K562 (cell line): ENCODE results near the gene HSPA4L. TPM values are rescaled to one million over a fixed set of nuclear protein-coding genes. Genes with fewer than 3 reads are reported as not detected.
A peak's percentile ranks its signal among the peaks of the same experiment; 100 is the strongest.

Experiments
- ATF7 ChIP-seq: fragments of 450-650 bp; IDR thresholded peaks from 2 replicates; pipeline ENCODE4 v1.7.1; 2014; ENCODE audit warnings: mild to moderate bottlenecking, moderate library complexity
- BCLAF1 ChIP-seq, 2 experiments: fragments of 450-650 bp in 1 of 2; IDR thresholded peaks; 2 replicates each; pipeline ENCODE4 v1.6.1; 2011 to 2017; ENCODE audit warnings: low read depth in 2 of 2, antibody characterized with exemption in 1 of 2, borderline replicate concordance in 1 of 2, low read length in 1 of 2, mild to moderate bottlenecking in 1 of 2, mixed read lengths in 1 of 2; ENCODE audit not compliant: control insufficient read depth in 1 of 2
- CREM ChIP-seq: IDR thresholded peaks from 2 replicates; pipeline ENCODE4 v1.6.1; 2014; ENCODE audit warnings: antibody characterized with exemption, low read depth
- DMBX1 ChIP-seq: fragments of 250-450 bp; sonication (Bioruptor Pico); IDR thresholded peaks from 2 replicates; pipeline ENCODE4 v1.8.0; 2022; ENCODE audit warnings: inconsistent platforms, mild to moderate bottlenecking, moderate library complexity, borderline replicate concordance
- EWSR1 ChIP-seq: fragments of 450-650 bp; IDR thresholded peaks from 2 replicates; pipeline ENCODE4 v1.6.1; 2018; ENCODE audit warnings: borderline replicate concordance, mild to moderate bottlenecking, low read depth, moderate library complexity; ENCODE audit not compliant: partially characterized antibody
- HNRNPL ChIP-seq: fragments of 200-400 bp; formaldehyde crosslinking; IDR thresholded peaks from 2 replicates; pipeline ENCODE4 v1.6.1; 2017; ENCODE audit warnings: low read depth, mild to moderate bottlenecking, low read length
- MAZ ChIP-seq, 2 experiments: fragments of 450-650 bp in 1 of 2; sonication (generic) in 1 of 2; formaldehyde crosslinking; IDR thresholded peaks in 1 of 2; conservative IDR thresholded peaks in 1 of 2; 2 replicates each; pipeline versions ENCODE4 v1.4.0 to v1.5.0; 2020; ENCODE audit warnings: mild to moderate bottlenecking in 1 of 2, missing genetic modification reagents in 1 of 2
- NR2C1 ChIP-seq, 2 experiments: fragments of 450-650 bp; IDR thresholded peaks; 2 replicates each; pipeline ENCODE4 v1.6.1; 2017; ENCODE audit warnings: mild to moderate bottlenecking in 2 of 2, antibody characterized with exemption in 1 of 2, inconsistent platforms in 1 of 2, missing compliant biosample characterization in 1 of 2, missing genetic modification characterization in 1 of 2
- PHB ChIP-seq: fragments of 250-450 bp; sonication (Bioruptor Pico); IDR thresholded peaks from 2 replicates; pipeline ENCODE4 v1.5.0; 2021
- PKNOX1 ChIP-seq: fragments of 450-650 bp; IDR thresholded peaks from 2 replicates; pipeline ENCODE4 v1.6.1; 2016
- PREB ChIP-seq: sonication (generic); formaldehyde crosslinking; IDR thresholded peaks from 2 replicates; pipeline ENCODE4 v1.8.1; 2023; ENCODE audit warnings: mild to moderate bottlenecking, missing genetic modification reagents
- STAG1 ChIP-seq: sonication (generic); formaldehyde crosslinking; IDR thresholded peaks from 2 replicates; pipeline ENCODE4 v1.5.0; 2020; ENCODE audit warnings: missing genetic modification reagents, borderline replicate concordance
- TCFL5 ChIP-seq: fragments of 250-450 bp; sonication (Bioruptor Pico); conservative IDR thresholded peaks from 2 replicates; pipeline ENCODE4 v1.6.1; 2021; ENCODE audit warnings: mild to moderate bottlenecking, moderate library complexity, matching md5 sums
- TSHZ1 ChIP-seq: fragments of 250-450 bp; sonication (Bioruptor Pico); IDR thresholded peaks from 2 replicates; pipeline ENCODE4 v1.4.0; 2020; ENCODE audit warnings: mild to moderate bottlenecking, moderate library complexity
- ZNF212 ChIP-seq: fragments of 450-650 bp; formaldehyde crosslinking; IDR thresholded peaks from 2 replicates; pipeline ENCODE4 v1.4.0; 2020; ENCODE audit warnings: mild to moderate bottlenecking
- ZNF347 ChIP-seq: fragments of 450-650 bp; formaldehyde crosslinking; IDR thresholded peaks from 2 replicates; pipeline ENCODE4 v1.4.0; 2020; ENCODE audit warnings: low read depth, mild to moderate bottlenecking, moderate library complexity
- polyA plus RNA-seq, 8 experiments: library from polyadenylated mRNA; depleted of rRNA in 4 of 8; stranded (reverse) in 5 of 8; unstranded in 3 of 8; fragments of >200 nt; fragmentation: Nextera tagmentation in 2 of 8; fragmentation: Illumina TruSeq in 1 of 8; extraction: Ambion mirVana in 2 of 8; extraction: Trizol in 1 of 8; gene quantifications; 2 replicates each; pipeline versions ENCODE4 v1.2.1 to v1.2.3, GENCODE V29; 2011 to 2014; ENCODE audit warnings: inconsistent platforms in 1 of 8, missing spikeins in 1 of 8
- total RNA-seq, 7 experiments: library from RNA; depleted of rRNA in 6 of 7; stranded (reverse); fragments of >200 nt in 6 of 7; fragmentation: Illumina TruSeq in 2 of 7; extraction: Trizol in 2 of 7; gene quantifications; 2 replicates each; pipeline versions ENCODE4 v1.2.1 to v1.2.3, GENCODE V29; 2011 to 2021; ENCODE audit warnings: low replicate concordance in 1 of 7

Gene HSPA4L
- total and polyA plus RNA-seq, 9 of the 15 experiments (the other 6 are each of a cell fraction or from before 2014, with no cell fraction given): 12.3 to 37.0 (median 21.7) TPM

GRCh38 chr4:127880763-127881562, 98.8 kb downstream of the HSPA4L start, which contains the start of gene PLK4 (continued):
- TF ChIP-seq ATF7 (peak; percentile 97), PKNOX1 (peak; percentile 31; the same call in 1 of the 2 replicates), PHB (no peak), BCLAF1 (IDR thresholded peaks at IDR 0.05; ENCODE audit: borderline replicate concordance in 1 of 2, control insufficient read depth in 1 of 2, low read depth in 2 of 2, low read length in 1 of 2) (no peak; a peak in 1 of 4 replicates), STAG1 (CRISPR knock-in tag) (no peak), ZNF347 (CRISPR knock-in tag) (no peak), TSHZ1 (CRISPR knock-in tag) (no peak), DMBX1 (CRISPR knock-in tag) (no peak), HNRNPL (no peak), TCFL5 (CRISPR knock-in tag) (no peak), EWSR1 (no peak), NR2C1 (IDR thresholded peaks at IDR 0.05) (peak; percentile 33; the same call in 1 of the 2 replicates), NR2C1 (tag; IDR thresholded peaks at IDR 0.05) (no peak), CREM (peak; percentile 93), PREB (CRISPR knock-in tag) (peak; percentile 61; the same call in 1 of the 2 replicates), MAZ (CRISPR knock-in tag; conservative IDR thresholded peaks at IDR 0.05 in 1 of 2, IDR thresholded peaks at IDR 0.05 in 1 of 2) (peak in 1 of 2 experiments; percentile 71; a peak in 2 of 4 replicates), ZNF212 (CRISPR knock-in tag) (no peak)
